Smooth muscle cell (in vitro differentiated cells): ENCODE data around the gene SMIM31. TPM values are rescaled to one million over a fixed set of nuclear protein-coding genes. Genes with fewer than 3 reads are reported as not detected.

Experiments
- DNase-seq: peaks from one replicate; lab custom pipeline; 2025; ENCODE audit not compliant: unreplicated experiment; lab: John Stamatoyannopoulos, UW
- H2AFZ ChIP-seq: fragments of 200-600 bp; sonication (generic); 2 replicates; pipeline ENCODE4 v1.6.0; 2016; ENCODE audit warnings: antibody characterized with exemption, low read depth, mild to moderate bottlenecking
- H3F3A ChIP-seq: fragments of 200-600 bp; sonication (generic); 2 replicates; pipeline ENCODE4 v1.6.0; 2017; ENCODE audit warnings: antibody characterized with exemption, low read depth
- H3K27ac ChIP-seq: fragments of 200-600 bp; sonication (generic); 2 replicates; pipeline ENCODE4 v1.5.1; 2016; ENCODE audit warnings: low read depth, mild to moderate bottlenecking
- H3K27me3 ChIP-seq: fragments of 200-600 bp; sonication (generic); 2 replicates; pipeline ENCODE4 v1.6.1; 2016; ENCODE audit warnings: low read depth, mild to moderate bottlenecking
- H3K36me3 ChIP-seq: fragments of 200-600 bp; sonication (generic); 2 replicates; pipeline ENCODE4 v1.5.1; 2016; ENCODE audit warnings: low read depth
- H3K4me1 ChIP-seq: fragments of 200-600 bp; sonication (generic); 2 replicates; pipeline ENCODE4 v1.5.1; 2016; ENCODE audit warnings: low read depth
- H3K4me2 ChIP-seq: fragments of 200-600 bp; sonication (generic); 2 replicates; pipeline ENCODE4 v1.6.0; 2016; ENCODE audit warnings: mild to moderate bottlenecking
- H3K4me3 ChIP-seq: fragments of 200-600 bp; sonication (generic); 2 replicates; pipeline ENCODE4 v1.5.1; 2016; ENCODE audit warnings: mild to moderate bottlenecking
- H3K79me2 ChIP-seq: fragments of 200-600 bp; sonication (generic); 2 replicates; pipeline ENCODE4 v1.6.0; 2016; ENCODE audit warnings: low read depth, mild to moderate bottlenecking
- H3K9ac ChIP-seq: fragments of 200-600 bp; sonication (generic); 2 replicates; pipeline ENCODE4 v1.6.0; 2016; ENCODE audit warnings: low read depth
- H3K9me3 ChIP-seq: fragments of 200-600 bp; sonication (generic); replicated peaks from 2 replicates; pipeline ENCODE4 v1.5.1; 2016; ENCODE audit warnings: low read depth
- H4K20me1 ChIP-seq: fragments of 200-600 bp; sonication (generic); 2 replicates; pipeline ENCODE4 v1.6.0; 2016; ENCODE audit warnings: low read depth
- CTCF ChIP-seq: fragments of 200-600 bp; sonication (generic); IDR thresholded peaks from 2 replicates; pipeline ENCODE4 v1.5.1; 2017; ENCODE audit warnings: borderline replicate concordance, mild to moderate bottlenecking, antibody characterized with exemption; ENCODE audit not compliant: insufficient read depth, poor library complexity, severe bottlenecking
- WGBS: methylation state at CpG from one replicate; pipeline ENCODE4 v1.1.7; 2016; ENCODE audit warnings: low lambda C conversion rate; 5-methylcytosine and 5-hydroxymethylcytosine counted together
- polyA plus RNA-seq: library from polyadenylated mRNA; unstranded; fragments of >200 nt; fragmentation: Nextera tagmentation; extraction: Ambion mirVana; gene quantifications from 2 replicates; pipeline ENCODE4 v1.2.1, GENCODE V29; 2016
- total RNA-seq: library from RNA; depleted of rRNA; stranded (reverse); fragments of >200 nt; gene quantifications from 2 replicates; pipeline ENCODE4 v1.2.3, GENCODE V29; 2014

Gene SMIM31
- total and polyA plus RNA-seq, 2 experiments from 2014 or later, result not detected

GRCh38 chr4:164779080-164779479, 25.1 kb downstream of the SMIM31 start:
- Histone ChIP-seq H3K27ac (peak overlapping the region; percentile 54), H3K79me2 (no peaks in the 10 kb centered on the region), H3K9ac (no peak overlapping the region), H3K36me3 (no peaks in the 10 kb centered on the region), H3K4me3 (no peak overlapping the region), H3F3A (no peaks in the 10 kb centered on the region), H3K4me2 (peak overlapping the region; percentile 46), H3K9me3 (no peaks in the 10 kb centered on the region), H4K20me1 (no peaks in the 10 kb centered on the region), H3K4me1 (peaks cover 7% of the 10 kb centered on the region), H3K27me3 (no peaks in the 10 kb centered on the region), H2AFZ (no peak overlapping the region)
- 52% methylated on average over 7 of the region's 7 CpGs for WGBS
- TF ChIP-seq CTCF, result no peak
- DNase-seq, result no peak

GRCh38 chr4:164779811-164780216, 25.9 kb downstream of the SMIM31 start:
- DNase-seq, result no peak
- Histone ChIP-seq H3K27me3 (no peaks in the 10 kb centered on the region), H3K36me3 (no peaks in the 10 kb centered on the region), H3K4me1 (peaks cover 7% of the 10 kb centered on the region), H4K20me1 (no peaks in the 10 kb centered on the region), H3F3A (no peaks in the 10 kb centered on the region), H2AFZ (no peak overlapping the region), H3K9me3 (no peaks in the 10 kb centered on the region), H3K4me2 (peak overlapping the region; percentile 46), H3K9ac (no peak overlapping the region), H3K27ac (peak overlapping the region; percentile 54), H3K79me2 (no peaks in the 10 kb centered on the region), H3K4me3 (no peak overlapping the region)
- WGBS, result 46% methylated on average over 7 of the region's 7 CpGs
- TF ChIP-seq CTCF, result peak; percentile 82

GRCh38 chr4:164780839-164781238, 26.9 kb downstream of the SMIM31 start:
- no peaks in the 10 kb centered on the region for H3K27me3 ChIP-seq
- no peak for DNase-seq

More at GRCh38 chr4:164780839-164781238, 26.9 kb downstream of the SMIM31 start:
- no peak overlapping the region for H3K4me3 ChIP-seq
- no peaks in the 10 kb centered on the region for H3K9me3 ChIP-seq
- no peak overlapping the region for H3K4me2 ChIP-seq
- no peaks in the 10 kb centered on the region for H3K79me2 ChIP-seq
- H3F3A ChIP-seq, result no peaks in the 10 kb centered on the region
- no peak overlapping the region for H2AFZ ChIP-seq
- H3K36me3 ChIP-seq, result no peaks in the 10 kb centered on the region
- no peaks in the 10 kb centered on the region for H4K20me1 ChIP-seq
- H3K9ac ChIP-seq, result no peak overlapping the region
- 95% methylated on average over 3 of the region's 3 CpGs for WGBS
- no peak overlapping the region for H3K27ac ChIP-seq
- no peak for TF ChIP-seq CTCF
- peaks cover 2% of the 10 kb centered on the region for H3K4me1 ChIP-seq
